GM19452 (cell line): ENCODE measurements around the gene AKT1S1.

Experiments
- ATAC-seq: cut with Tn5 transposase; IDR thresholded peaks from one replicate; pipeline ENCODE4 v1.9.1; 2021; ENCODE audit not compliant: unreplicated experiment

Gene AKT1S1

GRCh38 chr19:49908480-49909420 is 31.6 kb upstream of the AKT1S1 start:
- no peak for ATAC-seq

DNA sequence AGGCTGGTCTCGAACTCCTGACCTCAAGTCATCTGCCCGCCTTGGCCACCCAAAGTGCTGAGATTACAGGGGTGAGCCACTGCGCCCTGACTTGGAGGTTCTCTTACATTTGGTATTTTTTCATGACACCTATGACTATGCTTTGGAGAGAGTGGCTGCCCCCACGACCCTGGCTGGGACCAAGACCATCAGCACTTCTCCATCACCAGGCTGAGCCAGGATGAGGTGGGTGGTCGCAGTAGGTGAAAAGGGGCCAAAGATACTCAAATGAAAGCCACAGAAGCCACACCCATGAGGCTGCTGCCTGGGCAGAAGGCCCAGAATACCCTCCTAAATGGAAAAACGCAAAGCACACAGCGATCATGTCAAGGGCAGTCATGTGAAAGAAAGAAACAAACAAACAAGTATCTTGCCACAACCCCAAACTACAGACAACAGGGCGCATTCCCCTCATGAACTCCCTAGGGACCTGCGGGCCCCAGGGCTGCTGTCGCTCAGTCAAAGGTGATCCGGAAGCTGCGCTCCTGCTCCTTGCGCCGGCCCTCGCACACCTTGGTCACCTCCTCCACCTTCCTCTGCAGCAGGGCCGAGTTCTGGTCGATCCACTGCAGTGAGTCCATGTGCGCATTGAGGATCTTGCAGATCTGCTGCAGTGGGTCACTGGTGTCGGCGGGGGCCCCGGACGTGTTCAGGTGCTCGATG is 30.7 kb upstream of the AKT1S1 start:
- no peak for ATAC-seq

DNA sequence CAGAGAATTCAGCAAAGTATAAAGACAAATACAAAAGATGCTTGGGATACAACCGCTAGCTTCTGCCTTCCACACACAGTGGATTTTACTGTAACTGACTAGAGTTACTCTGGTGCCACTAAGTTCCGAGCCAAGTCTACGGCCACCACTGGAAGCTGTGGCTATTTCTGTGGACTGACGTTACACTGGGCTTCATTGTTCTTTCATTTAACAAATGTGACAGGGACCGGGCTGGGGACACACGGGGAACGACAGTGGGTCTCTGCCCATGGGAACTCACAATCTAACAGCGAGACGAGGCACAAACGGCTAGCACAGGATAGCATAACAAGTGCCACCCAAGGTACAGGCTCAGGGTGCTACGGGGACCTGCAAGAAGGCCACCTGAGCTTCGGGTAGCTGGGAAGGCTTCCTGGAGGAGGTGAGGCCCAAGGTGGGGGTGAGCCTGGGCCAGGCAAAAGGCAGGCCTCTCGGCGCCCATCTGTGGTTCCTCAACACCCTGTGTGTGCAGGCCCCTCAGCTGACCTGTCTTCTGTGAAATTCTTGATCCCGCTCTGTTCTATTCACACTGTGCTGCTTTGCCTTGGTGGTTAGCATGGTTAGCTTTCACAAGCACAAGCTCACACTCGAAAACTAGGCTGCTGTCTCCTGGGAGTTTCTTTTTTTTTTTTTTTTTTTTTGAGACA is 29.9 kb upstream of the AKT1S1 start:
- no peak for ATAC-seq

- no peak for ATAC-seq
These were observed 27.0 kb upstream of the AKT1S1 start for GRCh38 chr19:49904136-49904535.

- peak; percentile 42 for ATAC-seq
These were observed 19.9 kb upstream of the AKT1S1 start, which contains the start of gene IL4I1 for GRCh38 chr19:49896863-49897621. IL4I1 (minus strand) TSS chr19:49896887; CDS start chr19:49896160, 727 bp downstream.

- ATAC-seq, result no peak
These were observed 18.6 kb upstream of the AKT1S1 start for GRCh38 chr19:49895566-49896297.

DNA sequence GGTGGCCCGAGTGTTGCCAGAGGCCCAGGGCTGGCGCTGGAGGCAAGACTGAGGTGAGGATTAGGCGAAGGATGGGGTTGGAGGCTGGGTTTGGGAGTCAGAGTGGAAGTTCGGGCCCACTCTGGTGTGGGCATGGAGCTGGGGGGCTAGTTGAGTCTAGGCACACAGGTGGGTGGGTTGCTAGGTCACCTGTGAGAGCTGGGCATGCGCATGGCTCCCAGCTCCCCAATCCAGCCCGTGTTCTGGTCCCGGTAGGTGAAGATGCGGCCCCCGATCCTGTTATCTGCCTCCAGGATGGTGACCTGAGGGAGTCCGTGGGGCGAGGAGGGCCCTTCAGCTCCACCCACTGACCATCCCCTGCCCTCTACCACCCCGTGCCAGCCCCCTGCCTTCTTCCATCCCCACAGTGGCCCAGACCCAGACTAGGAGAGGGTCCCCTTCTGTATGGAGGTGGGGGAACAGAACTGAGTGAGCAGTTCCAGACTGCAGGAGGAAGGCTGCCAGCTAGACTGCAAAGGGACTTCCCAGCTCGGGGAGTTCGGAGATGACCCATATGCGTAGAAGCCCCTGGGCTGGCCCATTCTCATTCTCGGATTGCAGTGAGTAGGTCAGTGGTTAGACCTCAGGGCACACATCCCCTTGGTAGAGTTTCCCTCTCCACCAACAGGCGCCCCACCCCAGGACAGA is 17.9 kb upstream of the AKT1S1 start:
- ATAC-seq, result no peak

DNA sequence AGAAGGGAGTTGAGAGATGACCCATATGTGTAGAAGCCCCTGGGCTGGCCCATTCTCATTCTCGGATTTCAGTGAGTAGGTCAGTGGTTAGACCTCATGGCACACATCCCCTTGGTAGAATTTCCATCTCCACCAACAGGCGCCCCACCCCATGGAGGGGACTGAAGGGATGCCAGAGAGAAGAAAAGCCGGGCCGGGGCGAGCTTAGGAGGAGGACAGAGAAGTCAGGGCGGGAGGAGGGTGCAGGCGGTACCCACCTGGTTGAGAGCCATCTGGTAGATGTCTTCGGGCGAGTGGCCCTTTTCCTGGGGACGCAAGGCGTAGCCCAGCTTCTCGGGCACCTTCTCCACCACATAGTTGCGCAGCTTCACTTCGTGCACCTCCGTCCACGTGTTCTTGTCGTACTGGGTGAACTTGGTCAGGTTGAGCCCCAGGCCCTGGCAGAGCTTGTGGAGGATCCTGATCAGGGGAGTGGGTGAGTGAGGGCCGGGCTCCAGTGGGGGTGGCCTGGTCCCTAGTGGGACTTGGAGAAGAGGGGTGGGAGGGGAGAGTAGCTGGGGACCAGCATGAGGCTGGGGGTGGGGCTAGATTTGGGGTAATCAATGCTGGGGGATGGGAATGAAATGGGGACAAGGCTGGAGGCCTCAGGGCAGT is 17.0 kb upstream of the AKT1S1 start:
- no peak for ATAC-seq

- no peak for ATAC-seq
These were observed 15.6 kb upstream of the AKT1S1 start for GRCh38 chr19:49892716-49893115.

DNA sequence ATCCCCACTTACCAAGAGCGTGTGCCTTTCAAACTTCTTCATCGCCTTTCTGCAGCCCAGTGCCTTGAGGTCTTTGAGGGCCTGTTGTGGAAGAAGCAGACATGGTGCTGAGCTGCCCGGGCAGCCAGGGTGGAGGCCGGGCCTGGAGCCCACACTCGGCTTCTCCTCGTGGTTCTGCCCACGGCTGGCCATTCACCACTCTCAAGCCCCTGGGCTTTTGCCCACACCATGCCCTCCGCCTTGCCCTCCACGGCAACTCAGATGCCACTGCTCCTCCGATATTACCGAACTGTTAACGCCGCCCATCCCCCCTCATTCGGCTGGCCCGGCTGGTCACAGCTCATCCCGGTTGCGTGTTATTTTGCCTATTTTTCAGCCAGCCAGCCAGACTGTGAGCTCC is 14.2 kb upstream of the AKT1S1 start:
- ATAC-seq, result no peak

- no peak for ATAC-seq
These were observed 13.5 kb upstream of the AKT1S1 start for GRCh38 chr19:49890349-49891311.

DNA sequence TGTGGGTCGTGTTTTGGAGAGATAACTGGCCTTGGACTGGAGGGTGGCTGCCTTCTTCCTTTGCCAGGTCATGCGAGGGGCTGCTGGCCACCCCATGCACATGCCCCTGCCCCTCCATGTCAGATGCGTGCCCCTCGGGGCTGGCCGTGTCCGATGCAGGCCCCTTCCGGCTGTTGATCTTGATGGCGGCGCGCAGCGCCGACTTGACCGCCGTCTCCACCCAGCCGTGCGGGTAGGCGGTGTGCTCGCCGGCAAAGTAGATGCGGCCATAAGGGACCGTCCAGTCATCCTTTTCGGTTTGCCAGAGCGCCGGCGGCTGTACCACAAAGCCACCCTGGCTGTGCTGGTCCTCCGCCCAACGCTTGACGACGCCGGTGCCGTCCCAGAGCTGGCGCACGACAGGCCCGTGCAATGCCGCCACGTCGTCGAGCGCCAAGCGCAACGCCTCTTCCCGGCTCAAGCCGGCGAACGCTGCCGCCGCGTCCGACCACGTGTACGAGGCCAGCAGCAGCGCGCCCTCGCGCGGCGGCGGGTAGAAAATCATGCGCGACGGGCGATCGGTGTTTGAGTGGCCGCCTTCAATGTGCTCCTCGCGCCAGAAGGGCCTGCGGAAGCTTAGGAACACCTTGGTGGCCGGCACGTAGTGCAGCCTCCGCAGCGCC is 12.7 kb upstream of the AKT1S1 start:
- no peak for ATAC-seq

GRCh38 chr19:49889038-49889686 is 12.0 kb upstream of the AKT1S1 start:
- no peak for ATAC-seq

- no peak for ATAC-seq
These were observed 11.3 kb upstream of the AKT1S1 start for GRCh38 chr19:49888510-49888824.

- ATAC-seq, result no peak
These were observed 10.7 kb upstream of the AKT1S1 start for GRCh38 chr19:49887665-49888509.

GRCh38 chr19:49887037-49887664 is 10.0 kb upstream of the AKT1S1 start:
- no peak for ATAC-seq
